H1 (cell line): Measurements from ENCODE around the gene AHDC1. TPM values are rescaled to one million over a fixed set of nuclear protein-coding genes. Genes with fewer than 3 reads are reported as not detected.

Experiments used
- CTCF ChIA-PET: fragments of 300-600 bp; sonication (Branson Sonifier 250); formaldehyde crosslinking; loops from one replicate; lab custom pipeline; 2021; ENCODE audit not compliant: partially characterized antibody; lab: Charles Lee
- POLR2A ChIA-PET: fragments of 300-600 bp; sonication (Branson Sonifier 250); formaldehyde crosslinking; loops from one replicate; lab custom pipeline; 2021; ENCODE audit warnings: inconsistent platforms; ENCODE audit not compliant: partially characterized antibody; lab: Charles Lee
- DNase-seq, 2 experiments: peaks; one replicate each; pipeline versions ENCODE4 v3.0.0 to v3.0.0-alpha.2; 2010 to 2022; ENCODE audit warnings: low spot score in 2 of 2, low read depth in 1 of 2, mixed read lengths in 1 of 2
- FAIRE-seq: peaks from 2 replicates; lab custom pipeline; 2011; peaks lifted over from hg19 to GRCh38; lab: Jason Lieb, UNC
- H2AFZ ChIP-seq: 2 replicates; pipeline ENCODE4 v1.8.1; 2012; ENCODE audit warnings: low read length, inconsistent platforms
- H2AK5ac ChIP-seq: 2 replicates; pipeline ENCODE4 v1.6.1; 2013; ENCODE audit warnings: low read depth, low read length
- H2BK120ac ChIP-seq: replicated peaks from 2 replicates; pipeline ENCODE3; 2013; ENCODE audit warnings: low read depth, low read length, inconsistent platforms
- H2BK12ac ChIP-seq: 2 replicates; pipeline ENCODE4 v1.6.1; 2013; ENCODE audit warnings: low read depth, low read length
- H2BK15ac ChIP-seq: 2 replicates; pipeline ENCODE4 v1.6.1; 2013; ENCODE audit warnings: low read length
- H2BK20ac ChIP-seq: 2 replicates; pipeline ENCODE4 v1.6.1; 2013; ENCODE audit warnings: low read length
- H2BK5ac ChIP-seq: 2 replicates; pipeline ENCODE4 v1.6.1; 2013; ENCODE audit warnings: low read depth, low read length
- H3K14ac ChIP-seq: 2 replicates; pipeline ENCODE4 v1.6.1; 2013; ENCODE audit warnings: inconsistent platforms; ENCODE audit not compliant: insufficient read length
- H3K18ac ChIP-seq: 2 replicates; pipeline ENCODE4 v1.6.1; 2013; ENCODE audit warnings: low read length; ENCODE audit errors: extremely low read depth
- H3K23ac ChIP-seq: 2 replicates; pipeline ENCODE4 v1.6.1; 2013; ENCODE audit warnings: inconsistent platforms; ENCODE audit not compliant: insufficient read length
- H3K23me2 ChIP-seq: 2 replicates; pipeline ENCODE4 v1.6.1; 2013; ENCODE audit warnings: low read depth, low read length
- H3K27ac ChIP-seq: 2 replicates; pipeline ENCODE4 v1.6.1; 2011; ENCODE audit warnings: low read depth, low read length, inconsistent platforms
- H3K27me3 ChIP-seq, 4 experiments: replicated peaks in 1 of 4; 1 replicate in 1 of 4; 2 replicates in 3 of 4; pipeline versions ENCODE4 v1.6.1 to v1.8.1; 2011 to 2013; ENCODE audit warnings: low read length in 3 of 4, mild to moderate bottlenecking in 3 of 4, inconsistent platforms in 2 of 4, mixed read lengths in 2 of 4, moderate library complexity in 1 of 4; ENCODE audit not compliant: control insufficient read depth in 3 of 4, insufficient read depth in 3 of 4; ENCODE audit errors: extremely low read depth in 1 of 4
- H3K36me3 ChIP-seq, 4 experiments: 2 replicates each; pipeline versions ENCODE4 v1.6.1 to v1.8.1; 2011 to 2013; ENCODE audit warnings: mild to moderate bottlenecking in 4 of 4, low read length in 3 of 4, moderate library complexity in 2 of 4, control low read depth in 1 of 4, inconsistent platforms in 1 of 4; ENCODE audit not compliant: insufficient read depth in 4 of 4, control insufficient read depth in 2 of 4
- H3K4ac ChIP-seq: replicated peaks from 2 replicates; pipeline ENCODE3; 2013; ENCODE audit warnings: low read length, low read depth, mixed read lengths, inconsistent platforms; ENCODE audit not compliant: insufficient read length
- H3K4me1 ChIP-seq, 4 experiments: replicated peaks in 1 of 4; 1 replicate in 1 of 4; 2 replicates in 3 of 4; pipeline versions ENCODE4 v1.6.1 to v1.8.1; 2011 to 2013; ENCODE audit warnings: low read length in 3 of 4, inconsistent platforms in 2 of 4, mixed read lengths in 1 of 4; ENCODE audit not compliant: insufficient read depth in 4 of 4, control insufficient read depth in 3 of 4
- H3K4me2 ChIP-seq, 2 experiments: 2 replicates each; pipeline versions ENCODE4 v1.6.1 to v1.8.1; 2011 to 2013; ENCODE audit warnings: low read depth in 2 of 2, low read length in 2 of 2, control low read depth in 1 of 2, inconsistent platforms in 1 of 2, mild to moderate bottlenecking in 1 of 2; ENCODE audit not compliant: insufficient read depth in 1 of 2
- H3K4me3 ChIP-seq, 4 experiments: fragments of 200-600, 300-600 bp in 1 of 4; sonication (generic), shearing (Covaris generic), sonication (Bioruptor Twin) in 1 of 4; 2 replicates each; pipeline versions ENCODE4 v1.5.1 to v1.8.1; 2011 to 2016; ENCODE audit warnings: low read length in 4 of 4, low read depth in 3 of 4, control low read depth in 2 of 4, inconsistent platforms in 2 of 4, mild to moderate bottlenecking in 2 of 4, mixed read lengths in 1 of 4, moderate library complexity in 1 of 4; ENCODE audit not compliant: insufficient read depth in 2 of 4; ENCODE audit errors: extremely low read depth in 1 of 4
- H3K56ac ChIP-seq: replicated peaks from 2 replicates; pipeline ENCODE3; 2013; ENCODE audit warnings: low read depth, mild to moderate bottlenecking, mixed read lengths, low read length, inconsistent platforms; ENCODE audit not compliant: insufficient read length
- H3K79me1 ChIP-seq: 2 replicates; pipeline ENCODE4 v1.6.1; 2013; ENCODE audit warnings: low read depth, low read length, control low read depth
- H3K79me2 ChIP-seq, 2 experiments: 2 replicates each; pipeline versions ENCODE4 v1.6.1 to v1.8.1; 2012 to 2013; ENCODE audit warnings: low read length in 2 of 2, mild to moderate bottlenecking in 2 of 2, inconsistent platforms in 1 of 2; ENCODE audit not compliant: insufficient read depth in 2 of 2, control insufficient read depth in 1 of 2
- H3K9ac ChIP-seq, 4 experiments: replicated peaks in 1 of 4; 1 replicate in 1 of 4; 2 replicates in 3 of 4; pipeline versions ENCODE4 v1.6.1 to v1.8.1; 2011 to 2013; ENCODE audit warnings: low read depth in 3 of 4, low read length in 3 of 4, control low read depth in 2 of 4, mild to moderate bottlenecking in 2 of 4, moderate library complexity in 2 of 4, inconsistent platforms in 1 of 4; ENCODE audit errors: extremely low read depth in 1 of 4
- H3K9me3 ChIP-seq, 2 experiments: 2 replicates each; pipeline versions ENCODE4 v1.6.1 to v1.8.1; 2012 to 2013; ENCODE audit warnings: mild to moderate bottlenecking in 2 of 2, moderate library complexity in 2 of 2, control low read depth in 1 of 2, inconsistent platforms in 1 of 2, low read depth in 1 of 2, low read length in 1 of 2, mixed read lengths in 1 of 2; ENCODE audit not compliant: insufficient read depth in 2 of 2
- H4K20me1 ChIP-seq, 2 experiments: replicated peaks in 1 of 2; 2 replicates each; pipeline versions ENCODE3 to v1.8.1; 2011 to 2013; ENCODE audit warnings: inconsistent platforms in 2 of 2, low read length in 2 of 2, mild to moderate bottlenecking in 1 of 2; ENCODE audit not compliant: insufficient read depth in 2 of 2, control insufficient read depth in 1 of 2
- H4K5ac ChIP-seq: 2 replicates; pipeline ENCODE4 v1.6.1; 2013; ENCODE audit warnings: low read length, low read depth, mixed read lengths, inconsistent platforms; ENCODE audit not compliant: insufficient read length
- H4K8ac ChIP-seq: 2 replicates; pipeline ENCODE4 v1.8.0; 2013; ENCODE audit warnings: mild to moderate bottlenecking, moderate library complexity, low read length, inconsistent platforms; ENCODE audit not compliant: insufficient read depth; ENCODE audit errors: extremely low read depth
- H4K91ac ChIP-seq: replicated peaks from 2 replicates; pipeline ENCODE3; 2013; ENCODE audit warnings: low read length, mixed read lengths, inconsistent platforms; ENCODE audit not compliant: insufficient read length
- ZNF274 ChIP-seq: IDR thresholded peaks from 2 replicates; pipeline ENCODE4 v1.7.0; 2012; ENCODE audit warnings: low read length, borderline replicate concordance; ENCODE audit errors: extremely low read depth
- WGBS, 2 experiments: shearing (Covaris generic) in 1 of 2; methylation state at CpG; one replicate each; pipeline versions ENCODE4 v1.1.6 to v1.1.7; 2013 to 2015; ENCODE audit warnings: low lambda C conversion rate in 2 of 2, mixed read lengths in 2 of 2, inconsistent platforms in 1 of 2, low coverage in 1 of 2, missing lambda C conversion rate in 1 of 2; ENCODE audit not compliant: insufficient replicate concordance in 2 of 2, insufficient coverage in 1 of 2, insufficient read length in 1 of 2; ENCODE audit errors: extremely low coverage in 1 of 2, missing lambda C conversion rate in 1 of 2; 5-methylcytosine and 5-hydroxymethylcytosine counted together
- polyA plus RNA-seq, 7 experiments: library from polyadenylated mRNA; depleted of rRNA in 3 of 7; stranded (reverse) in 5 of 7; unstranded in 2 of 7; fragments of >200 nt in 5 of 7; fragments of 200-250 nt in 2 of 7; gene quantifications; 1 replicate in 5 of 7; 2 replicates in 1 of 7; 4 replicates in 1 of 7; pipeline versions ENCODE4 v1.2.1 to v1.2.3, GENCODE V29; 2011 to 2013; ENCODE audit warnings: missing spikeins in 2 of 7, mixed read lengths in 2 of 7
- total RNA-seq: library from RNA; stranded (reverse); fragmentation: NEBNext Ultra II Directional; extraction: Animal tissue kit (Norgen Biotek cat#: 25700); gene quantifications from 2 replicates; pipeline ENCODE4 v1.2.1, GENCODE V29; 2021

Gene AHDC1
- total and polyA plus RNA-seq, 2 of the 8 experiments (the other 6 are each of a cell fraction or from before 2014, with no cell fraction given): 4.4 to 35.1 TPM

DNA sequence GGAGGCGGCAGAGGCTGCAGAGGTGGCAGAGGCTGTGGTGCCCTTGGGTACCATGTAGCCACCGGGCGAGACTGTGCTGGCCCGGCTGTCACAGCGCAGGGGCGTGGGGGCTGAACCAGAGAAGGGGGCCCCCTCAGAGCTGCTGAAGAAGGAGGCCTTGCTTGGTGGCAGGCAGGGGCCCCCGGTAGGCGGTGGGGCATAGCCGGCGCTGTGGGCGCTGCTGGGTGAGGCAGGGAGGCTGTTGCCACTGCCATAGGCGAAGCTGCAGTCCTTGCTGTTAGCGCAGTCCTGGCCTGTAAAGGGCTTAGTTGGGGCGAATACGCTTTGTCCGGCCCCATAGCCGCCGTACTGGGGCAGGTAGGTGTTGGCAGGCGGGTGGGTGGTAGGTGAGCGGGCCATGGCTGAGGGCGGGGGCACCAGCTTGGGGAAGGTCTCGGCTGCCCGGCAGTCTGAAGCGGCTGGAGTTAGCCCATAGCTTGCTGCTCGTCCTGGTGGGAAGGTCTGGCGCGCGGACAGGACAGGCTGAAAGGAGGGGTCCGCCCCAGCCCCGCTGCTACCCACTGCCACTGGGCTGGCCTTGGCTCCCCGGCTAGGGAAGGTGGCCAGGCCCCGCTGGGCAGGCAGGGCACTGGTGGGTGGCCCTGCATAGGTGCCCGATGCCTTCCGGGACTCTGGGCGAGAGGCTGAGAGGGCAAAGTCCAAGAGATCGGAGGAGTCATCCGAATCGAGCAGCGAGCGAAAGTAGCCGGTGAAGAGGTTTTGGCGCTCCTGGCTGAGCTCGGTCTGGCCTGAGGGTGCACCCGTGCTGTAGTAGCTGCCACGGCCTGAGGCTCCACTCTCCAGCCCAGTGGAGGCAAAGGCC, 54.9 kb downstream of the AHDC1 start:
- Histone ChIP-seq H4K8ac (no peak overlapping the region), H3K23me2 (no peaks in the 10 kb centered on the region), H3K4me2 (no peak overlapping the region), H3K4me3 (no peak overlapping the region), H2BK15ac (no peak overlapping the region), H3K14ac (no peak overlapping the region), H3K27ac (no peak overlapping the region), H3K23ac (no peak overlapping the region), H3K79me1 (no peaks in the 10 kb centered on the region; the same call in 1 of the 2 replicates), H2BK12ac (no peak overlapping the region), H2BK5ac (no peak overlapping the region), H2AK5ac (no peak overlapping the region), H2BK20ac (no peak overlapping the region), H4K20me1 (peaks cover 1 to 2% of the 10 kb centered on the region in 2 experiments), H2BK120ac (no peak overlapping the region), H3K9ac (no peak overlapping the region), H2AFZ (no peak overlapping the region), H3K36me3 (peaks cover 7 to 42% (median 19%) of the 10 kb centered on the region in 4 experiments; a peak in 7 of 8 replicates), H3K18ac (no peak overlapping the region), H3K4ac (no peak overlapping the region), H3K9me3 (no peaks in the 10 kb centered on the region), H3K56ac (no peak overlapping the region), H4K5ac (no peak overlapping the region), H3K79me2 (no peaks in the 10 kb centered on the region), H4K91ac (no peak overlapping the region), H3K27me3 (no peaks in the 10 kb centered on the region), H3K4me1 (no peaks in the 10 kb centered on the region)
- no peak for FAIRE-seq
- no peak for TF ChIP-seq ZNF274
- CTCF ChIA-PET: interaction anchor here (0.6 to 56.1 kb wide), 12 partner anchors 2 to 204 kb away, joined by 3 to 1807 read pairs (median 6); partner anchors contain the start of gene AHDC1
- POLR2A ChIA-PET: interaction anchor here (1.0 to 2.4 kb wide), 4 partner anchors 7 to 55 kb away, joined by 3 to 9 read pairs (median 4); partner anchors contain the start of gene AHDC1
- DNase-seq: no peak
- WGBS, 2 experiments: 93% methylated on average over 43 of the region's 45 CpGs; no CpG with 5 or more reads in 1 of the 2 experiments
